Stimulated activated CD4-positive, alpha-beta T cell treated with anti-CD3 and anti-CD28 coated beads, Interleukin-12 subunit alpha, Interleukin-12 subunit beta, amount 100 ng/mL, for 24 hours (primary cell): ENCODE results near the gene WDSUB1.

ENCODE experiments used
- DNase-seq, 2 experiments: peaks; one replicate each; pipeline ENCODE4 v3.0.0-alpha.2; 2020; ENCODE audit warnings: low read depth in 2 of 2

WDSUB1 gene

DNA sequence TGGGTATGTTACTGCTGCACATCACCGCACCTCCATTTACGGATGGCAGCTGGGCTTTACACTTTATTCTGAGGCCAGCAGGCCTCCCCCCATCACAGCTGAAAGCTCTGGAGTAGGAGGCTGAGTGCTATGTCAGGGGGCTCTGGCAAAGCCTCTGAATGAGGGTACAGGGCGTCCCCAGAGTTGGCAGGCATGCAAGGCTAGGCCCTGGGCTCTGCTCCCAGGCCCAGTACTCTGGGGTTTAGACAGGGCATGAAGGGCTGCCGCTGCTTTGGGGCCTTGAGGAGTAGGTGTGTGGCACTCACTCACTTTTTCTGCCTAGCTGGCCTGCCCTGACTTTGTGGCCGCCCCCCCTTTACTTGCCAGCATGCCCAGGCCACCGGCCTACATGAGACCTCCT, 90.8 kb downstream of the WDSUB1 start:
- DNase-seq: no peak

- DNase-seq: no peak
These were observed 92.3 kb downstream of the WDSUB1 start for GRCh38 chr2:159194241-159194640.

DNA sequence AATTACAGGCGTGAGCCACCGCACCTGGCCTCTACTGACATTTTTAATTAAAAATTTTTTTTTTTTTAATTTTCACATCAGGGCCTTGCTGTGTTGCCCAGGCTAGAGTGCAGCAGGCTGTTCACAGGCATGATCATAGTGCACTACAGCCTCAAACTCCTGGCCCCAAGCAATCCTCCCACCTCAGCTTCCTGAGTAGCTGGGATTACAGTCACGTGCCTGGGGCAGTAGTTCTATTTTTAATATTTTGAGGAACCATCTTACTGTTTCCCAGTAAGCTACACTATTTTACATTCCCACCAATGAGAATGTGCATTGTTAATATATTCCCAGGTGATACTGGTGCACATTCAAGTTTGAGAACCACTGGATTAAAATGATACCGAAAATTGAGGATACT, 92.7 kb downstream of the WDSUB1 start:
- DNase-seq: no peak

DNA sequence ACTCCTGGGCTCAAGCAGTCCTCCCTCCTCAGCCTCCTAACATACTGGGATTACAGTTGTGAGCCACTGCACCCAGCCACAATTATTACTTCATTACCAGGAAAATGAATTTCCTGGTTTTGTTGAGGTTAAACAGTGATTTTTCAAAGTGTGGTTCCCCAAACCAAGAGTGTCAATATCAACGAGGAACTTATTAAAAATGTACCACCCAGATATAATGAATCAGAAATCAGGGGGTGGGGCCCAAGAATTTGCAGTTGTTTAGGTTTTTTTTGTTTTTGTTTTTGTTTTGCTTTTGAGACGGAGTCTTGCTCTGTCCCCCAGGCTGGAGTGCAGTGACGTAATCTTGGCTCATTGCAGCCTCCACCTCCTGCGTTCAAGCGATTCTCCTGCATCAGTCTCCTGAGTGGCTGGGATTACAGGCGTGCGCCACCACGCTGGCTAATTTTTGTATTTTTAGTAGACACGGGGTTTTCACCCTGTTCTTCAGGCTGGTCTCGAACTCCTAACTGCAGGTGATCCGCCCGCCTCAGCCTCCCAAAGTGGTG, 94.1 kb downstream of the WDSUB1 start:
- no peak for DNase-seq

- no peak for DNase-seq
These were observed 98.1 kb downstream of the WDSUB1 start for GRCh38 chr2:159188449-159188848.

DNA sequence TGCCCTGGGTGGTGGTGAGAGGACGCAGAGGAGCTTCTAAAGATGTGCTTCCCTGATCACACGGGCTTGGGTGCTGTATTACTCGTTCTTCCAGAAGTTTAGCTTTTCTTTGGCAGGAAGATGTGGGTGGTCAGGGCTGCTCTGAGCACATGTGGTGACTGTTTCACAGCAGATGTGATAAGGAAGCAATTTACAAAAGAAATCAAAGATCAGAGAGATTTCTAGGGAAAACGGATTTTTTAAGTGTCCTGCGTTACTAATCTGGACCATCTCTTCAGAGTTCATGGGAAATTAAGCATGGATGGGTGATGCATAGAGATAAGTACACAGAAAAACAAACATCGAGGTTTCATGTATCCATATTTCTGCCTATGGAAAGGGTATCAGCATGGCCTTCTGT, 99.4 kb downstream of the WDSUB1 start:
- DNase-seq: no peak

- DNase-seq: no peak
These were observed 100.0 kb downstream of the WDSUB1 start for GRCh38 chr2:159186462-159186861.
